Type B pancreatic cell (in vitro differentiated cells): ENCODE results near the gene FZD1. TPM values are rescaled to one million over a fixed set of nuclear protein-coding genes. Genes with fewer than 3 reads are reported as not detected.

Experiments used
- DNase-seq: peaks from one replicate; pipeline ENCODE4 v3.0.0; 2021; ENCODE audit warnings: mixed read lengths; ENCODE audit not compliant: unreplicated experiment; ENCODE audit errors: extremely low spot score
- H3K27ac Mint-ChIP-seq: 2 replicates; pipeline ENCODE4 v1.8.0; 2021; ENCODE audit warnings: mild to moderate bottlenecking, mixed read lengths
- H3K27me3 Mint-ChIP-seq: 2 replicates; pipeline ENCODE4 v1.8.0; 2021; ENCODE audit warnings: mixed read lengths
- H3K36me3 Mint-ChIP-seq: 2 replicates; pipeline ENCODE4 v1.8.0; 2021; ENCODE audit warnings: mixed read lengths
- H3K4me1 Mint-ChIP-seq: one replicate; pipeline ENCODE4 v1.8.0; 2021; ENCODE audit warnings: mixed read lengths; ENCODE audit not compliant: unreplicated experiment
- H3K4me3 Mint-ChIP-seq: 2 replicates; pipeline ENCODE4 v1.8.0; 2021; ENCODE audit warnings: mild to moderate bottlenecking, mixed read lengths
- H3K9me3 Mint-ChIP-seq: 2 replicates; pipeline ENCODE4 v1.8.0; 2021; ENCODE audit warnings: mixed read lengths
- CTCF ChIP-seq: fragments of 200-600 bp; sonication (generic); conservative IDR thresholded peaks from 2 replicates; pipeline ENCODE4 v1.5.0; 2021; ENCODE audit warnings: antibody characterized with exemption, mild to moderate bottlenecking
- total RNA-seq: library from RNA; stranded (reverse); gene quantifications from 2 replicates; pipeline ENCODE4 v1.2.1, GENCODE V29; 2021; ENCODE audit warnings: low replicate concordance

The FZD1 gene
- total RNA-seq, 1 donor from 2014 or later: 23.8 TPM

GRCh38 chr7:91320366-91321078 lies 56.3 kb downstream of the FZD1 start:
- no peak for TF ChIP-seq CTCF
- Mint-ChIP-seq H3K4me3 (no peak overlapping the region), H3K4me1 (peaks cover 9% of the 10 kb centered on the region), H3K9me3 (no peaks in the 10 kb centered on the region), H3K27ac (no peak overlapping the region), H3K36me3 (no peaks in the 10 kb centered on the region), H3K27me3 (no peaks in the 10 kb centered on the region)
- no peak for DNase-seq
